ENCODE results near the gene ZNF722.

GRCh38 chr7:63998549-63998948 is at the start of gene ZNF722:
- TF ChIP-seq EZH2 (IDR thresholded peaks at IDR 0.05) (no peak), POLR2AphosphoS5 (IDR thresholded peaks at IDR 0.05; ENCODE audit: borderline replicate concordance, low read depth, low read length) (no peak), FOXP2 (optimal IDR thresholded peaks at IDR 0.05; ENCODE audit: control extremely low read depth, extremely low read length, insufficient read depth) (no peak)
